Measurements from ENCODE around the gene CHL1.

DNA sequence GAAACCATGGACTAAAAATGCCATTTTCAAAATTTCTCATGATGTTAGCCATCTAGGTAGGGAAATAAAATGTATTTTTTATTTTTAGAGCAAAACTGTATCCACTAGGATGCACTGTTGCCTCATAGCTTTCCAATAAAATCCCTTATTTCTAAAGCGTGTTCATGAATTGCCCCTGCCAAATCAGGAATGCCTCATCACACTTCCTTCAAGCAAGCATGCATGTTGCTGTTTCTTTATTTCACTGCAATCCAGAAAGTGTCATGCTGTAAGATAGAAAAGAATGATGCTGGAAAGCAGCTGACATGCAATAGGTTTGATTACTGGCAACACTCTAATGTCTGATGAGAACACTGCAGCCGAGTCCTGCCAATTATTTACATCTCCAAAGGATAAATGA, 239.5 kb downstream of the CHL1 start:
- TF ChIP-seq, protein P1, sequence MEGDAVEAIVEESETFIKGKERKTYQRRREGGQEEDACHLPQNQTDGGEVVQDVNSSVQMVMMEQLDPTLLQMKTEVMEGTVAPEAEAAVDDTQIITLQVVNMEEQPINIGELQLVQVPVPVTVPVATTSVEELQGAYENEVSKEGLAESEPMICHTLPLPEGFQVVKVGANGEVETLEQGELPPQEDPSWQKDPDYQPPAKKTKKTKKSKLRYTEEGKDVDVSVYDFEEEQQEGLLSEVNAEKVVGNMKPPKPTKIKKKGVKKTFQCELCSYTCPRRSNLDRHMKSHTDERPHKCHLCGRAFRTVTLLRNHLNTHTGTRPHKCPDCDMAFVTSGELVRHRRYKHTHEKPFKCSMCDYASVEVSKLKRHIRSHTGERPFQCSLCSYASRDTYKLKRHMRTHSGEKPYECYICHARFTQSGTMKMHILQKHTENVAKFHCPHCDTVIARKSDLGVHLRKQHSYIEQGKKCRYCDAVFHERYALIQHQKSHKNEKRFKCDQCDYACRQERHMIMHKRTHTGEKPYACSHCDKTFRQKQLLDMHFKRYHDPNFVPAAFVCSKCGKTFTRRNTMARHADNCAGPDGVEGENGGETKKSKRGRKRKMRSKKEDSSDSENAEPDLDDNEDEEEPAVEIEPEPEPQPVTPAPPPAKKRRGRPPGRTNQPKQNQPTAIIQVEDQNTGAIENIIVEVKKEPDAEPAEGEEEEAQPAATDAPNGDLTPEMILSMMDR (IDR thresholded peaks at IDR 0.05) = no peak
- TF ChIP-seq POLR2A (IDR thresholded peaks at IDR 0.05) = no peak

Data from gastroesophageal sphincter (tissue), 3 donors.